Panc1 (cell line): ENCODE results near the gene LTN1.

Experiments used
- POLR2AphosphoS5 ChIP-seq: IDR thresholded peaks from 2 replicates; pipeline ENCODE4 v1.6.1; 2012; ENCODE audit warnings: mild to moderate bottlenecking, low read depth, low read length, moderate library complexity
- SIN3A ChIP-seq: IDR thresholded peaks from 2 replicates; pipeline ENCODE4 v1.6.1; 2012; ENCODE audit warnings: low read depth, mild to moderate bottlenecking, low read length, moderate library complexity, borderline replicate concordance; ENCODE audit not compliant: insufficient read depth
- TF ChIP-seq, protein P1 (sequence below): fragments of 450-650 bp; IDR thresholded peaks from 2 replicates; pipeline ENCODE4 v1.5.1; 2017; ENCODE audit warnings: mild to moderate bottlenecking

DNA sequence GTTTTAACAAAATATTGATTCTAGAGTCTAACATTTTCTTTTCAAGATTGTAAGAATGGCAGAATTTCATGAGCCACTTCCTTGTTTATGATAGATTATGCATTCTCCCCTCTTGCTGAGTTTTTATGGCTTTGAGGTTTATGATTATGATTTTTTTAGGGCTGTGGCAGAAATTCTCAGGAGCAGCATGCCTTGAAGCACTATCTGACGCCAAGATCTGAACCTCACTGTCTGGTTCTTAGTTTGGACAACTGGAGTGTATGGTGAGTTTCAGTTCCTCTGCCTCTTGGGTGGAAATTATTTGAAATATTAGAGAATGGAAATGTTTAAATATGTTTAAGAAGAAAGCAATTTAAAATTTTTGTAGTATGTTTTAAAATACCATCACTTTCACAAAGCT lies 42.0 kb upstream of the LTN1 start:
- TF ChIP-seq, protein P1, sequence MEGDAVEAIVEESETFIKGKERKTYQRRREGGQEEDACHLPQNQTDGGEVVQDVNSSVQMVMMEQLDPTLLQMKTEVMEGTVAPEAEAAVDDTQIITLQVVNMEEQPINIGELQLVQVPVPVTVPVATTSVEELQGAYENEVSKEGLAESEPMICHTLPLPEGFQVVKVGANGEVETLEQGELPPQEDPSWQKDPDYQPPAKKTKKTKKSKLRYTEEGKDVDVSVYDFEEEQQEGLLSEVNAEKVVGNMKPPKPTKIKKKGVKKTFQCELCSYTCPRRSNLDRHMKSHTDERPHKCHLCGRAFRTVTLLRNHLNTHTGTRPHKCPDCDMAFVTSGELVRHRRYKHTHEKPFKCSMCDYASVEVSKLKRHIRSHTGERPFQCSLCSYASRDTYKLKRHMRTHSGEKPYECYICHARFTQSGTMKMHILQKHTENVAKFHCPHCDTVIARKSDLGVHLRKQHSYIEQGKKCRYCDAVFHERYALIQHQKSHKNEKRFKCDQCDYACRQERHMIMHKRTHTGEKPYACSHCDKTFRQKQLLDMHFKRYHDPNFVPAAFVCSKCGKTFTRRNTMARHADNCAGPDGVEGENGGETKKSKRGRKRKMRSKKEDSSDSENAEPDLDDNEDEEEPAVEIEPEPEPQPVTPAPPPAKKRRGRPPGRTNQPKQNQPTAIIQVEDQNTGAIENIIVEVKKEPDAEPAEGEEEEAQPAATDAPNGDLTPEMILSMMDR: no peak
- TF ChIP-seq POLR2AphosphoS5: no peak
- TF ChIP-seq SIN3A: no peak
